Chondrocyte (in vitro differentiated cells): ENCODE measurements around the gene ZNF429. TPM values are rescaled to one million over a fixed set of nuclear protein-coding genes. Genes with fewer than 3 reads are reported as not detected.

Experiments
- DNase-seq: peaks from one replicate; pipeline ENCODE4 v3.0.0; 2021; ENCODE audit warnings: mixed read lengths, low spot score
- H3K27ac Mint-ChIP-seq: one replicate; pipeline ENCODE4 v1.8.0; 2021; ENCODE audit warnings: mild to moderate bottlenecking, moderate library complexity, mixed read lengths; ENCODE audit not compliant: unreplicated experiment
- H3K27me3 Mint-ChIP-seq: 2 replicates; pipeline ENCODE4 v1.8.0; 2021; ENCODE audit warnings: low read depth, mixed read lengths
- H3K36me3 Mint-ChIP-seq: 2 replicates; pipeline ENCODE4 v1.8.0; 2021; ENCODE audit warnings: low read depth, mixed read lengths
- H3K4me1 Mint-ChIP-seq: 2 replicates; pipeline ENCODE4 v1.8.0; 2021; ENCODE audit warnings: low read depth, mild to moderate bottlenecking, mixed read lengths
- H3K4me3 Mint-ChIP-seq: one replicate; pipeline ENCODE4 v1.8.0; 2021; ENCODE audit warnings: mild to moderate bottlenecking, moderate library complexity, mixed read lengths; ENCODE audit not compliant: unreplicated experiment
- H3K9me3 Mint-ChIP-seq: 2 replicates; pipeline ENCODE4 v1.8.0; 2021; ENCODE audit warnings: low read depth, mixed read lengths
- total RNA-seq: library from RNA; stranded (reverse); gene quantifications from 3 replicates; pipeline ENCODE4 v1.2.1, GENCODE V29; 2021
- TF ChIP-seq, protein P1 (sequence below): fragments of 200-600 bp; sonication (generic); IDR thresholded peaks from 2 replicates; pipeline ENCODE4 v1.5.0; 2021; ENCODE audit warnings: antibody characterized with exemption, mild to moderate bottlenecking, moderate library complexity

ZNF429 gene
- total RNA-seq, 1 donor from 2014 or later, result 6.7 TPM

DNA sequence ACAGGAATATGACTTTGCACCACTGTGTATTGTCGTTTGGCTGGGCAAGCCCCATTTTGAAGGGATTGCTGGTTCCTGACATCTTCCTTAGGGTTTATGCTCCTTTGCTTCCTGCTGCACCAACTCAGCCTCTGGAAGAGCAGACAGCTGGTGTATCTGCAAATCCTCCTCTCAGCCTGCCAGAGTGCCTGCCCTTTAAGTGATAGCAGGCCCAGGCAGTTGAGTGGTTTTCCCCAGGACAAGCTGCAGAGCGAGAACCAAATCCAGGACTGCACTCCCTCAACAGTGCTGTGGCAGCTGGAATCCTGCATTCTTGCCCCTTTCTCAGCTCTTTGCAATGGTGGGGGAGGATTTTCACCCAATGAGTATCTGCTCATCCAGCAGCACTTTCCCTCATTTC, 85.5 kb downstream of the ZNF429 start:
- Mint-ChIP-seq H3K27me3 (no peaks in the 10 kb centered on the region), H3K4me3 (no peak overlapping the region), H3K9me3 (peaks cover 25% of the 10 kb centered on the region), H3K36me3 (no peaks in the 10 kb centered on the region), H3K4me1 (peaks cover 2% of the 10 kb centered on the region), H3K27ac (no peak overlapping the region)
- no peak for DNase-seq
- TF ChIP-seq, protein P1, sequence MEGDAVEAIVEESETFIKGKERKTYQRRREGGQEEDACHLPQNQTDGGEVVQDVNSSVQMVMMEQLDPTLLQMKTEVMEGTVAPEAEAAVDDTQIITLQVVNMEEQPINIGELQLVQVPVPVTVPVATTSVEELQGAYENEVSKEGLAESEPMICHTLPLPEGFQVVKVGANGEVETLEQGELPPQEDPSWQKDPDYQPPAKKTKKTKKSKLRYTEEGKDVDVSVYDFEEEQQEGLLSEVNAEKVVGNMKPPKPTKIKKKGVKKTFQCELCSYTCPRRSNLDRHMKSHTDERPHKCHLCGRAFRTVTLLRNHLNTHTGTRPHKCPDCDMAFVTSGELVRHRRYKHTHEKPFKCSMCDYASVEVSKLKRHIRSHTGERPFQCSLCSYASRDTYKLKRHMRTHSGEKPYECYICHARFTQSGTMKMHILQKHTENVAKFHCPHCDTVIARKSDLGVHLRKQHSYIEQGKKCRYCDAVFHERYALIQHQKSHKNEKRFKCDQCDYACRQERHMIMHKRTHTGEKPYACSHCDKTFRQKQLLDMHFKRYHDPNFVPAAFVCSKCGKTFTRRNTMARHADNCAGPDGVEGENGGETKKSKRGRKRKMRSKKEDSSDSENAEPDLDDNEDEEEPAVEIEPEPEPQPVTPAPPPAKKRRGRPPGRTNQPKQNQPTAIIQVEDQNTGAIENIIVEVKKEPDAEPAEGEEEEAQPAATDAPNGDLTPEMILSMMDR, result no peak

DNA sequence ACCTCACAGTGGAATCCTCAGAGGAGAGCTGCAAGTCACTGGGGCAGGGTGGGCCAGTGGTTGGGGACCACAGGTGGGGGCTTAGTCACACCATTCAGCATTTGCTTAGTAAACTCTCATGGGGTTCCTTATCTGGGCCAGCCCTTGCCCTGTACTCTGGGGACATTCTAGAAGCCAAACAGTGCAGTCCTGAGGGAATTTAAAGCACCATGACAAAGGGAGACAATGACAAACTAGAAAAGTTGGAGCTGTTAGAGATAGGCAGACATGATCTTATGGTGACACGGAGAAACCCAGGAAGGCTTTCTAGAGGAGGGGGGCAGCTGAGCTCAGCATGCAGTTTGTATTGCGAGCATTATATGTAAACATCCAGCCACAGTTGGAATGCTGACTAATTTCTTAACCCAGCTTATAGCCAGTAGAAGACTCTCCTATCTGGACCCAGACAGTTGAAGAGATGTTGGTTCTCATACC, 87.6 kb downstream of the ZNF429 start:
- Mint-ChIP-seq H3K9me3 (peaks cover 35% of the 10 kb centered on the region), H3K4me1 (no peaks in the 10 kb centered on the region), H3K27me3 (no peaks in the 10 kb centered on the region), H3K27ac (no peak overlapping the region), H3K36me3 (no peaks in the 10 kb centered on the region), H3K4me3 (no peak overlapping the region)
- TF ChIP-seq, protein P1, result no peak
- DNase-seq, result no peak

DNA sequence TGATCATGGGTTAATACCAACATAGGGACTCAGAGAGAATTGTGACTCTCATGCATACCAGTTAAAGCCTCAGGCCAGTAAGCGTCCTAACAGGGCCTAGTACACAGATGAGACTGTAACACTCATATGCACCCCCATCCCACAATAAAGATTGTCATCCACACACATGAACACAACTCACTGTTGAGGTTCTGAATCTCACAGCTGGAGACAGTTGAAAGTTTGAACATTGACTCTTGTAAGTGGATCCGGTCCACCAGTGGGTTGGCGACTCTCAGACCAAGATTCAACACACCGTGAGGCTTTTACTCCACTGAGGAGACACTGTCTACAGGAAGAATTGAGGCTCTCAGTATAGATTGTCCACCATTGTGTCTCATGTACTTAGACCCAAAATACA, 88.1 kb downstream of the ZNF429 start:
- peaks cover 35% of the 10 kb centered on the region for H3K9me3 Mint-ChIP-seq

DNA sequence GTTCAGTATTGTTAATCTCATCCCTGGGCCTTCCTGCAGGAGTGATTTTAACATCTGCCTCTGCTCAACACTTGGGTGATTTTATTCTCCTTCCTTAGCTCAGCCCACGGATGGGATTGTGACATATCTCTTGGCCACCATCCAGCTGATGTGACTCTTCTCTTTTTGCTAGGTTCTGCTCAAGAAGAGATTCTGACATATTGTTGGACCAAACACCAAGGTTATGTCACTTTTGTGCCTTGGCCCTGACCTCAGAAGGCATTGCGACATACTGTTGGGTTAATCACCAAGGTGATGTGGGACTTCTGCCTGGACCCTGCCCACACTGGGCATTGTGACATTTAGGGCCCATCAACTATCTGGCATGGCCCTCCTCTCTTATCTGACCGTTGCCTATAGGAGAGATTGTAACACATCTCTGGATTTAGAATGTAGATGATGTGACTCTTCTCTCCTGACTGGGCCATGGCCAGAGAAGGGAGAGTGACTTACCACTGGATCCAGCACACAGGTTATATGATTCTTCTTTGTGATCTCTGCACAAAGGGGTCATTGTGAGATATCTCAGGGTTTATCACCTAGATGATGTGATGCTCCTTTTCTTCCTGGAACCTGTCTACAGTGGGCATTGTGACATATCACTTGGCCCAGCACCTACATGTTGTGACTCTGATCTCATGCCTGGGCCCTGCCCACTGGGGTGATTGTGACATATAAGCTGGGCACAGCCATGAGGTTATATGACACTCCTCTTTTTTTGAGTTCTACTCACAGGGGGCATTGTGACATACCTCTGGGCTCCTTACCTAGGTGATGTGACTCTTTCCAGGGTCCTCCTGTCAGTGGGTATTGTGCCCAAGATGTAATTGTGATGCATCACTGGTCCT, 88.8 kb downstream of the ZNF429 start:
- Mint-ChIP-seq H3K9me3 (peaks cover 34% of the 10 kb centered on the region), H3K27ac (no peak overlapping the region), H3K4me1 (no peaks in the 10 kb centered on the region), H3K4me3 (no peak overlapping the region), H3K27me3 (no peaks in the 10 kb centered on the region), H3K36me3 (no peaks in the 10 kb centered on the region)
- DNase-seq, result no peak
- TF ChIP-seq, protein P1, result no peak

More for the DNA sequence above, 88.1 kb downstream of the ZNF429 start:
- DNase-seq, result no peak
- Mint-ChIP-seq H3K27me3 (no peaks in the 10 kb centered on the region), H3K36me3 (no peaks in the 10 kb centered on the region), H3K27ac (no peak overlapping the region), H3K4me3 (no peak overlapping the region), H3K4me1 (no peaks in the 10 kb centered on the region)
- TF ChIP-seq, protein P1, result no peak

DNA sequence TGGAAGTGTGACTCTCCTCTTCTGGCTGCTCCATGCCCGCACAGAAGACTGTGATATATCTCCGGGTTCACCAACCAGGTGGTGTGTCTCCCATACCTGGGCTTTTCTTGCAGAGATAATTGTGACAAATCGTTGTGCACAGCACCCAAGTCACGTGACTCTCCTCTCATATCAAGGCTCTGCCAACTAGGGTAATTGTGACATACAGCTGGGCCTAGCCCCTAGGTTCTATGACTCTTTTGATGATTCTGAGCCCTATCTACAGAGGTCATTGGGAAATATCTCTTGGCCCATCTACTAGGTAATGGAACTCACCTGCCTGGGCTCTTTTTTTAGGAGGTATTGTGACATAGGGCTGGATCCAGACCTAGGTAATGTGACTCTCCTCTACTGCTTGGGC, 89.8 kb downstream of the ZNF429 start:
- Mint-ChIP-seq H3K27me3 (no peaks in the 10 kb centered on the region), H3K4me1 (no peaks in the 10 kb centered on the region), H3K27ac (no peak overlapping the region), H3K36me3 (no peaks in the 10 kb centered on the region), H3K9me3 (peaks cover 33% of the 10 kb centered on the region), H3K4me3 (no peak overlapping the region)
- TF ChIP-seq, protein P1, result no peak
- DNase-seq, result no peak
